Right lobe of liver (tissue), 6 donors: Measurements from ENCODE around the gene MAN2B2. TPM values are rescaled to one million over a fixed set of nuclear protein-coding genes. Genes with fewer than 3 reads are reported as not detected.

ENCODE experiments used
- ATAC-seq, 4 donors: fragments of 200-7000 bp; cut with Tn5 transposase; one replicate each; pipeline ENCODE4 v1.9.1; 2020; ENCODE audit warnings: mild to moderate bottlenecking in 4 of 4, moderate library complexity in 4 of 4
- DNase-seq, 3 donors: peaks; one replicate each; pipeline ENCODE4 v3.0.0-alpha.2; 2020
- H3K27ac ChIP-seq, 3 donors: fragments of 200-600 bp; one replicate each; pipeline ENCODE4 v1.8.0; 2022
- H3K27me3 ChIP-seq, 2 donors: fragments of 200-600 bp; one replicate each; pipeline ENCODE4 v1.8.0; 2022
- H3K36me3 ChIP-seq, 4 donors: fragments of 200-600 bp; sonication (generic) in 1 of 4; one replicate each; pipeline versions ENCODE4 v1.5.1 to v1.8.0; 2017 to 2022; ENCODE audit warnings: control low read depth in 1 of 4
- H3K4me1 ChIP-seq, 4 donors: fragments of 200-600 bp; sonication (generic) in 1 of 4; one replicate each; pipeline versions ENCODE4 v1.5.1 to v1.8.0; 2017 to 2022; ENCODE audit warnings: control low read depth in 1 of 4
- H3K4me3 ChIP-seq, 3 donors: fragments of 200-600 bp; one replicate each; pipeline ENCODE4 v1.8.0; 2022
- H3K9me3 ChIP-seq, 4 donors: fragments of 200-600 bp; sonication (generic) in 1 of 4; one replicate each; pipeline versions ENCODE4 v1.5.1 to v1.8.0; 2017 to 2022; ENCODE audit warnings: control low read depth in 1 of 4
- POLR2A ChIP-seq: fragments of 450-650 bp; IDR thresholded peaks from one replicate; pipeline ENCODE4 v1.6.1; 2017; ENCODE audit warnings: antibody characterized with exemption, mild to moderate bottlenecking
- WGBS: methylation state at CpG from one replicate; pipeline ENCODE4 v1.1.6; 2018; ENCODE audit warnings: low coverage, low lambda C conversion rate; ENCODE audit not compliant: insufficient coverage; ENCODE audit errors: missing lambda C conversion rate; 5-methylcytosine and 5-hydroxymethylcytosine counted together
- intact Hi-C, 2 donors: fragments of 100-400 bp; cut with DNase I; formaldehyde crosslinking; loops; one replicate each; pipeline versions ENCODE4 v1.11.2 to v1.14.1; 2022
- total RNA-seq, 6 experiments: library from RNA; depleted of rRNA in 2 of 6; stranded (reverse); fragments of >200 nt in 2 of 6; fragmentation: NEBNext Ultra II Directional in 3 of 6; extraction: Animal tissue kit (Norgen Biotek cat#: 25700) in 3 of 6; gene quantifications; one replicate each; pipeline versions ENCODE4 v1.1.0 to v1.2.4, GENCODE V29; 2016 to 2023
- TF ChIP-seq, protein P1 (sequence below), 4 donors: fragments of 200-600 bp in 3 of 4; fragments of 450-650 bp in 1 of 4; IDR thresholded peaks; one replicate each; pipeline versions ENCODE4 v1.5.1 to v1.8.0; 2016 to 2022; ENCODE audit warnings: antibody characterized with exemption in 4 of 4, mild to moderate bottlenecking in 2 of 4
- donor health status: DM: no; HTN: yes; CAD: no.
- donor health status: DM: no; HTN: no; CAD: no.
- donor health status: DM: no; HTN: no; CAD: no.
- donor health status: DM: no; HTN: yes; CAD: no.
- donor health status: DM: no; HTN: yes; CAD: no.

The MAN2B2 gene
- total RNA-seq, 6 experiments from 2014 or later, result 22.3 to 34.1 (median 27.5) TPM

DNA sequence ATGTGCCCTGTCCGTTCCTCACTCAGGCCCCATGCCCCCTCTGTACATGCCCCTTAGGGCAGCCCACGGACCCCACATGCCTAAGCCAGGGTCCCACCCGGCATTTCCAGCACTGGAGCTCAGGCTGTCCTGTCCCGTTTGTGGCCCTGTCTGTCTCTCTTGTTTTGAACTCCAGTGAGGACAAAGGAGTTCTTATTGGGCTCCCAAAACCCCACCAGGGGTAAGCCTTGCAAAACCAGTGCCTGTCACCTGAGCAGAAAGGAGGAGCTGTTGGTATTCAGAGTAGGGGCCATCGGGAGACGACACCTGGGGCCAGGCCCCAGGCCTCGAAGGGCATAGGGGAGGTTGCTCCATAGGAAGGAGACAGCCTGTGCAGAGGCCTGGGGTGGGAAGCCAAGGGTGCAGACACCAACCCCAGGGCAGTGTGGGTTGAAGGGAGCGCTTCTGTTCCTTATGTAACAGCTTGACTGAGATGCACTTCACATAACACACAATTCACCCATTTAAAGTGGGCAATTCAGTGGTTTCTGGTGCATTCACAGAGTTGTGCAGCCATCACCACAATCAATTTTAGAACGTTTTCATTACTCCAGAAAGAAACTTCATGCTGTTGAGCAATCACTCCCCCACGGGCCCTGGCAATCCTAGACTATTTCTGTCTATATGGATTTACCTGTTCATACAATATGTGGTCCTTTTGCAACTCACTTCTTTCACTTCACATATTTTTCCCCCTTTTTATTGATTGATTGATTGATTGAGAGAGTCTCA, 31.7 kb downstream of the MAN2B2 start:
- intact Hi-C loops, result no loop called here
- TF ChIP-seq, protein P1, sequence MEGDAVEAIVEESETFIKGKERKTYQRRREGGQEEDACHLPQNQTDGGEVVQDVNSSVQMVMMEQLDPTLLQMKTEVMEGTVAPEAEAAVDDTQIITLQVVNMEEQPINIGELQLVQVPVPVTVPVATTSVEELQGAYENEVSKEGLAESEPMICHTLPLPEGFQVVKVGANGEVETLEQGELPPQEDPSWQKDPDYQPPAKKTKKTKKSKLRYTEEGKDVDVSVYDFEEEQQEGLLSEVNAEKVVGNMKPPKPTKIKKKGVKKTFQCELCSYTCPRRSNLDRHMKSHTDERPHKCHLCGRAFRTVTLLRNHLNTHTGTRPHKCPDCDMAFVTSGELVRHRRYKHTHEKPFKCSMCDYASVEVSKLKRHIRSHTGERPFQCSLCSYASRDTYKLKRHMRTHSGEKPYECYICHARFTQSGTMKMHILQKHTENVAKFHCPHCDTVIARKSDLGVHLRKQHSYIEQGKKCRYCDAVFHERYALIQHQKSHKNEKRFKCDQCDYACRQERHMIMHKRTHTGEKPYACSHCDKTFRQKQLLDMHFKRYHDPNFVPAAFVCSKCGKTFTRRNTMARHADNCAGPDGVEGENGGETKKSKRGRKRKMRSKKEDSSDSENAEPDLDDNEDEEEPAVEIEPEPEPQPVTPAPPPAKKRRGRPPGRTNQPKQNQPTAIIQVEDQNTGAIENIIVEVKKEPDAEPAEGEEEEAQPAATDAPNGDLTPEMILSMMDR (IDR thresholded peaks at IDR 0.05), result no peak
- no peak for TF ChIP-seq POLR2A
- H3K36me3 ChIP-seq, result peaks cover 0 to 22% (median 9%) of the 10 kb centered on the region in 4 donors
- no peaks in the 10 kb centered on the region for H3K27me3 ChIP-seq
- no peaks in the 10 kb centered on the region for H3K4me1 ChIP-seq
- 68% methylated on average over 5 of the region's 10 CpGs for WGBS
- H3K27ac ChIP-seq, result no peak overlapping the region
- H3K4me3 ChIP-seq, result no peak overlapping the region
- no peaks in the 10 kb centered on the region for H3K9me3 ChIP-seq
- ATAC-seq (no peak), DNase-seq (no peak)

- no peaks in the 10 kb centered on the region for H3K4me1 ChIP-seq
- H3K9me3 ChIP-seq, result no peaks in the 10 kb centered on the region
- H3K27ac ChIP-seq, result no peak overlapping the region
- intact Hi-C loops, result no loop called here
- ATAC-seq (no peak), DNase-seq (no peak)
- TF ChIP-seq, protein P1 (IDR thresholded peaks at IDR 0.05), result no peak
- TF ChIP-seq POLR2A, result no peak
- peaks cover 0 to 22% (median 7%) of the 10 kb centered on the region in 4 donors for H3K36me3 ChIP-seq
- H3K4me3 ChIP-seq, result no peak overlapping the region
- H3K27me3 ChIP-seq, result no peaks in the 10 kb centered on the region
- WGBS, result 86% methylated on average over 13 of the region's 13 CpGs
Measured at GRCh38 chr4:6607368-6608055, 32.5 kb downstream of the MAN2B2 start.

DNA sequence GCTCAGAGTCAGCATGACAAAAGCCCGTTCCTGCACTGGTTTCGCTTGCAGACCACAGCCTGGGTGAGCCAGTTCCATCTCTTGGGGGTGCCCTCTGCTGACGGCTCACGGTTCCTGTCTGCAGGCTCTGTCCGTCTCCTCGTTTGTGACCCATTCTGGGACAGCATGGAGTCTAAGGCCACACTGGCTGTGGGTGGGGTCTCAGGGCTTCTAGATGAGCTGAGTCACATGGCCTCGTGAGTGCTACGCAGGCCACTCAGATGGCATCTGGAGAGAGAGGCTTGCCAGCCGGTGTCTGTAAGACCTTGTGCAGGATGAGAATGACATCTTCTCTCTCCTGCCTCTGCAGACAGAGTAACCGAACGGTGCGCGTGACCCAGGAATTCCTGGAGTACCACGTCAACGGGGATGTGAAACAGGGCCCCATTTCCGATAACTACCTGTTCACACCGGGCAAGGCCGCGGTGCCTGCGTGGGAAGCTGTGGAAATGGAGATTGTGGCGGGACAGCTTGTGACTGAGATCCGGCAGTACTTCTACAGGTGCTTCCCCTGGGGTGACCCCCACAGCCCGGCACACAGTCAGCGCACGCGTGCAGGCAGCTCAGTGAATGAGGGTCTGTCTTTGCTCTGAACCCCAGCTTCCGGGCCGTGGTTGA, 33.9 kb downstream of the MAN2B2 start:
- H3K27ac ChIP-seq, result no peak overlapping the region
- DNase-seq, result no peak
- no peak for ATAC-seq
- TF ChIP-seq, protein P1 (IDR thresholded peaks at IDR 0.05), result no peak
- TF ChIP-seq POLR2A, result no peak
- no peaks in the 10 kb centered on the region for H3K27me3 ChIP-seq
- no peaks in the 10 kb centered on the region for H3K9me3 ChIP-seq
- WGBS, result 97% methylated on average over 6 of the region's 28 CpGs
- intact Hi-C loops, result no loop called here
- H3K4me3 ChIP-seq, result no peak overlapping the region
- peaks cover 0 to 22% (median 7%) of the 10 kb centered on the region in 4 donors for H3K36me3 ChIP-seq
- no peaks in the 10 kb centered on the region for H3K4me1 ChIP-seq

- no peaks in the 10 kb centered on the region for H3K9me3 ChIP-seq
- ATAC-seq (no peak), DNase-seq (no peak)
- H3K36me3 ChIP-seq, result peaks cover 0 to 22% (median 7%) of the 10 kb centered on the region in 4 donors
- no peaks in the 10 kb centered on the region for H3K4me1 ChIP-seq
- TF ChIP-seq, protein P1 (IDR thresholded peaks at IDR 0.05), result no peak
- no peak for TF ChIP-seq POLR2A
- intact Hi-C loops, result no loop called here
- H3K27ac ChIP-seq, result no peak overlapping the region
- no peaks in the 10 kb centered on the region for H3K27me3 ChIP-seq
- no peak overlapping the region for H3K4me3 ChIP-seq
- 91% methylated on average over 5 of the region's 26 CpGs for WGBS
Measured at GRCh38 chr4:6609415-6610079, 34.6 kb downstream of the MAN2B2 start.
